HG03439 (cell line): ENCODE measurements around the gene TMEM254.
"Not testable (repeated sequence)": the region's sequence is repeated elsewhere in the genome, so short reads cannot be mapped to it uniquely, and the experiment has no call there.

Source experiments
- ATAC-seq: cut with Tn5 transposase; IDR thresholded peaks from one replicate; pipeline ENCODE4 v1.9.1; 2021; ENCODE audit warnings: mild to moderate bottlenecking, moderate library complexity; ENCODE audit not compliant: unreplicated experiment

Gene TMEM254

GRCh38 chr10:80075781-80076180, 2.7 kb upstream of the TMEM254 start:
- ATAC-seq, result no peak

- no peak for ATAC-seq
Observed at GRCh38 chr10:80077869-80078447, 507 bp upstream of the TMEM254 start.

GRCh38 chr10:80079312-80079719, 851 bp downstream of the TMEM254 start:
- no peak for ATAC-seq

GRCh38 chr10:80081026-80081425, 2.6 kb downstream of the TMEM254 start:
- ATAC-seq, result no peak

- no peak for ATAC-seq
Observed at GRCh38 chr10:80081801-80082750, 3.6 kb downstream of the TMEM254 start.

GRCh38 chr10:80090121-80090520, 11.7 kb downstream of the TMEM254 start:
- ATAC-seq, result no peak

- no peak for ATAC-seq
Observed at GRCh38 chr10:80094231-80094630, 15.8 kb downstream of the TMEM254 start.

- not testable (repeated sequence) for ATAC-seq
Observed at GRCh38 chr10:80098272-80098671, 19.8 kb downstream of the TMEM254 start.

- ATAC-seq, result not testable (repeated sequence)
Observed at GRCh38 chr10:80099295-80099694, 20.8 kb downstream of the TMEM254 start.

- no peak for ATAC-seq
Observed at GRCh38 chr10:80100116-80100515, 21.7 kb downstream of the TMEM254 start.

- ATAC-seq, result no peak
Observed at GRCh38 chr10:80100861-80101695, 22.6 kb downstream of the TMEM254 start.

- ATAC-seq, result peak; percentile 82
Observed at GRCh38 chr10:80104066-80104926, 25.8 kb downstream of the TMEM254 start.

GRCh38 chr10:80108576-80109239, 30.2 kb downstream of the TMEM254 start:
- no peak for ATAC-seq

GRCh38 chr10:80110986-80111385, 32.5 kb downstream of the TMEM254 start:
- no peak for ATAC-seq

GRCh38 chr10:80118669-80119068, 40.2 kb downstream of the TMEM254 start:
- no peak for ATAC-seq

GRCh38 chr10:80122110-80122710, 43.7 kb downstream of the TMEM254 start:
- ATAC-seq, result no peak

GRCh38 chr10:80122746-80123145, 44.3 kb downstream of the TMEM254 start:
- no peak for ATAC-seq

GRCh38 chr10:80126876-80127275, 48.4 kb downstream of the TMEM254 start:
- no peak for ATAC-seq

- no peak for ATAC-seq
Observed at GRCh38 chr10:80131499-80131901, 53.0 kb downstream of the TMEM254 start.
